Activated T-helper 17 cell treated with anti-CD3 and anti-CD28 coated beads, Interleukin-2, amount 50 U/mL, for 72 hours (primary cell): ENCODE data around the gene INSC. TPM values are rescaled to one million over a fixed set of nuclear protein-coding genes. Genes with fewer than 3 reads are reported as not detected.

Source experiments
- ATAC-seq: fragments of 150-1000 bp; cut with Tn5 transposase; replicated peaks from 2 replicates; pipeline ENCODE4 v1.10.0; 2021; ENCODE audit warnings: mild to moderate bottlenecking, moderate library complexity
- H3K27ac Mint-ChIP-seq: one replicate; pipeline ENCODE4 v1.8.0; 2022; ENCODE audit warnings: mixed read lengths
- H3K27me3 Mint-ChIP-seq: one replicate; pipeline ENCODE4 v1.8.0; 2022; ENCODE audit warnings: mixed read lengths
- H3K36me3 Mint-ChIP-seq: one replicate; pipeline ENCODE4 v1.8.0; 2022; ENCODE audit warnings: low read depth, mild to moderate bottlenecking, mixed read lengths
- H3K4me1 Mint-ChIP-seq: one replicate; pipeline ENCODE4 v1.8.0; 2022; ENCODE audit warnings: mixed read lengths
- H3K4me3 Mint-ChIP-seq: one replicate; pipeline ENCODE4 v1.8.0; 2022; ENCODE audit warnings: mild to moderate bottlenecking, mixed read lengths
- H3K9me3 Mint-ChIP-seq: one replicate; pipeline ENCODE4 v1.8.0; 2022; ENCODE audit warnings: mixed read lengths
- total RNA-seq, 2 donors: library from RNA; stranded (reverse); gene quantifications; one replicate each; pipeline ENCODE4 v1.2.3, GENCODE V29; 2022

The INSC gene
- total RNA-seq, 2 donors from 2014 or later: 0.48 TPM; not detected in 1

GRCh38 chr11:15148169-15148568, 33.4 kb downstream of the INSC start:
- H3K27ac Mint-ChIP-seq: no peak overlapping the region
- no peaks in the 10 kb centered on the region for H3K36me3 Mint-ChIP-seq
- ATAC-seq: no peak
- H3K27me3 Mint-ChIP-seq: peaks cover 5% of the 10 kb centered on the region
- H3K4me3 Mint-ChIP-seq: no peak overlapping the region
- H3K9me3 Mint-ChIP-seq: no peaks in the 10 kb centered on the region
- no peaks in the 10 kb centered on the region for H3K4me1 Mint-ChIP-seq

GRCh38 chr11:15149050-15149449, 34.3 kb downstream of the INSC start:
- Mint-ChIP-seq H3K4me3 (no peak overlapping the region), H3K36me3 (no peaks in the 10 kb centered on the region), H3K27ac (no peak overlapping the region), H3K27me3 (peaks cover 5% of the 10 kb centered on the region), H3K4me1 (no peaks in the 10 kb centered on the region), H3K9me3 (no peaks in the 10 kb centered on the region)
- no peak for ATAC-seq

GRCh38 chr11:15150507-15150906, 35.8 kb downstream of the INSC start:
- Mint-ChIP-seq H3K9me3 (no peaks in the 10 kb centered on the region), H3K27me3 (peaks cover 5% of the 10 kb centered on the region), H3K27ac (no peak overlapping the region), H3K4me3 (no peak overlapping the region), H3K36me3 (no peaks in the 10 kb centered on the region), H3K4me1 (no peaks in the 10 kb centered on the region)
- no peak for ATAC-seq

GRCh38 chr11:15153231-15153630, 38.5 kb downstream of the INSC start:
- Mint-ChIP-seq H3K9me3 (no peaks in the 10 kb centered on the region), H3K36me3 (no peaks in the 10 kb centered on the region), H3K27ac (no peak overlapping the region), H3K4me3 (no peak overlapping the region), H3K4me1 (no peaks in the 10 kb centered on the region), H3K27me3 (no peaks in the 10 kb centered on the region)
- no peak for ATAC-seq

GRCh38 chr11:15157181-15157580, 42.5 kb downstream of the INSC start:
- no peak for ATAC-seq
- Mint-ChIP-seq H3K27me3 (no peaks in the 10 kb centered on the region), H3K27ac (no peak overlapping the region), H3K4me1 (no peaks in the 10 kb centered on the region), H3K4me3 (no peak overlapping the region), H3K9me3 (no peaks in the 10 kb centered on the region), H3K36me3 (no peaks in the 10 kb centered on the region)

- no peaks in the 10 kb centered on the region for H3K9me3 Mint-ChIP-seq
- no peaks in the 10 kb centered on the region for H3K4me1 Mint-ChIP-seq
- no peak for ATAC-seq
- no peaks in the 10 kb centered on the region for H3K27me3 Mint-ChIP-seq
- no peak overlapping the region for H3K4me3 Mint-ChIP-seq
- H3K36me3 Mint-ChIP-seq: no peaks in the 10 kb centered on the region
- H3K27ac Mint-ChIP-seq: no peak overlapping the region
Observed at GRCh38 chr11:15157606-15158137, 42.9 kb downstream of the INSC start.

- no peak for ATAC-seq
- H3K27ac Mint-ChIP-seq: no peak overlapping the region
Observed at GRCh38 chr11:15158351-15159015, 43.8 kb downstream of the INSC start.

GRCh38 chr11:15159085-15159484, 44.4 kb downstream of the INSC start:
- Mint-ChIP-seq H3K27ac (no peak overlapping the region), H3K9me3 (no peaks in the 10 kb centered on the region), H3K4me3 (no peak overlapping the region), H3K36me3 (no peaks in the 10 kb centered on the region), H3K4me1 (no peaks in the 10 kb centered on the region), H3K27me3 (no peaks in the 10 kb centered on the region)
- ATAC-seq: no peak

More at GRCh38 chr11:15158351-15159015, 43.8 kb downstream of the INSC start:
- no peaks in the 10 kb centered on the region for H3K4me1 Mint-ChIP-seq
- no peaks in the 10 kb centered on the region for H3K36me3 Mint-ChIP-seq
- H3K27me3 Mint-ChIP-seq: no peaks in the 10 kb centered on the region
- H3K4me3 Mint-ChIP-seq: no peak overlapping the region
- H3K9me3 Mint-ChIP-seq: no peaks in the 10 kb centered on the region

GRCh38 chr11:15161790-15162189, 47.1 kb downstream of the INSC start:
- Mint-ChIP-seq H3K9me3 (no peaks in the 10 kb centered on the region), H3K27ac (no peak overlapping the region), H3K27me3 (peaks cover 6% of the 10 kb centered on the region), H3K4me3 (no peak overlapping the region), H3K36me3 (no peaks in the 10 kb centered on the region), H3K4me1 (no peaks in the 10 kb centered on the region)
- ATAC-seq: no peak

GRCh38 chr11:15163136-15163535, 48.4 kb downstream of the INSC start:
- Mint-ChIP-seq H3K9me3 (no peaks in the 10 kb centered on the region), H3K27ac (no peak overlapping the region), H3K27me3 (peaks cover 6% of the 10 kb centered on the region), H3K4me1 (no peaks in the 10 kb centered on the region), H3K36me3 (no peaks in the 10 kb centered on the region), H3K4me3 (no peak overlapping the region)
- no peak for ATAC-seq

GRCh38 chr11:15166204-15166603, 51.5 kb downstream of the INSC start:
- Mint-ChIP-seq H3K9me3 (no peaks in the 10 kb centered on the region), H3K27me3 (peaks cover 6% of the 10 kb centered on the region), H3K27ac (no peak overlapping the region), H3K4me1 (no peaks in the 10 kb centered on the region), H3K4me3 (no peak overlapping the region), H3K36me3 (no peaks in the 10 kb centered on the region)
- ATAC-seq: no peak

- H3K27ac Mint-ChIP-seq: no peak overlapping the region
- no peak overlapping the region for H3K4me3 Mint-ChIP-seq
- H3K27me3 Mint-ChIP-seq: peaks cover 17% of the 10 kb centered on the region
- no peaks in the 10 kb centered on the region for H3K9me3 Mint-ChIP-seq
- no peaks in the 10 kb centered on the region for H3K36me3 Mint-ChIP-seq
- no peaks in the 10 kb centered on the region for H3K4me1 Mint-ChIP-seq
- no peak for ATAC-seq
Observed at GRCh38 chr11:15169815-15170551, 55.3 kb downstream of the INSC start.

- ATAC-seq: no peak
- H3K27ac Mint-ChIP-seq: no peak overlapping the region
- H3K9me3 Mint-ChIP-seq: no peaks in the 10 kb centered on the region
- H3K4me1 Mint-ChIP-seq: no peaks in the 10 kb centered on the region
- peaks cover 16% of the 10 kb centered on the region for H3K27me3 Mint-ChIP-seq
- H3K4me3 Mint-ChIP-seq: no peak overlapping the region
- H3K36me3 Mint-ChIP-seq: no peaks in the 10 kb centered on the region
Observed at GRCh38 chr11:15170698-15171097, 56.0 kb downstream of the INSC start.

- Mint-ChIP-seq H3K27ac (no peak overlapping the region), H3K9me3 (no peaks in the 10 kb centered on the region), H3K27me3 (peaks cover 13% of the 10 kb centered on the region), H3K36me3 (no peaks in the 10 kb centered on the region), H3K4me3 (no peak overlapping the region), H3K4me1 (no peaks in the 10 kb centered on the region)
- no peak for ATAC-seq
Observed at GRCh38 chr11:15171956-15172355, 57.2 kb downstream of the INSC start.

GRCh38 chr11:15175831-15176230, 61.1 kb downstream of the INSC start:
- Mint-ChIP-seq H3K9me3 (no peaks in the 10 kb centered on the region), H3K27ac (no peak overlapping the region), H3K4me3 (no peak overlapping the region), H3K4me1 (no peaks in the 10 kb centered on the region), H3K27me3 (peaks cover 19% of the 10 kb centered on the region), H3K36me3 (no peaks in the 10 kb centered on the region)
- no peak for ATAC-seq
